IMR-90 (cell line): ENCODE data around the gene SHC2. TPM values are rescaled to one million over a fixed set of nuclear protein-coding genes. Genes with fewer than 3 reads are reported as not detected.

Experiments
- ATAC-seq: fragments of 200-7000 bp; cut with Tn5 transposase; 2 replicates; pipeline ENCODE4 v1.9.1; 2020; ENCODE audit warnings: low read depth, mild to moderate bottlenecking, moderate library complexity
- BruUV-seq: library from RNA; stranded (reverse); fragments of 400-500 nt; replicated peaks from 2 replicates; lab custom pipeline; 2021; lab: Mats Ljungman, UMichigan
- CTCF ChIA-PET: fragments of 300-600 bp; formaldehyde crosslinking; extraction: SDS; loops from one replicate; lab custom pipeline; 2021; ENCODE audit warnings: antibody characterized with exemption; lab: Yijun Ruan, JAX
- POLR2A ChIA-PET: fragments of 300-600 bp; sonication (Branson Sonifier 250); formaldehyde crosslinking; loops from one replicate; lab custom pipeline; 2022; ENCODE audit warnings: antibody characterized with exemption; ENCODE audit not compliant: unreplicated experiment; lab: Charles Lee
- DNase-seq: peaks from one replicate; pipeline ENCODE4 v3.0.0; 2013
- H2AFZ ChIP-seq: replicated peaks from 2 replicates; pipeline ENCODE3; 2013; ENCODE audit warnings: low read length, mild to moderate bottlenecking; ENCODE audit not compliant: poor library complexity
- H2AK5ac ChIP-seq: 2 replicates; pipeline ENCODE4 v1.6.1; 2013; ENCODE audit warnings: low read depth, low read length, inconsistent platforms
- H2AK9ac ChIP-seq: replicated peaks from 2 replicates; pipeline ENCODE3; 2013; ENCODE audit warnings: mild to moderate bottlenecking, low read depth, low read length, moderate library complexity; ENCODE audit not compliant: poor library complexity
- H2BK120ac ChIP-seq: 2 replicates; pipeline ENCODE4 v1.6.1; 2013; ENCODE audit warnings: low read depth, low read length, inconsistent platforms
- H2BK15ac ChIP-seq: 3 replicates; pipeline ENCODE4 v1.6.1; 2013; ENCODE audit warnings: low read depth, low read length, inconsistent platforms
- H2BK20ac ChIP-seq: 2 replicates; pipeline ENCODE4 v1.6.1; 2013; ENCODE audit warnings: low read depth, mild to moderate bottlenecking, inconsistent platforms, low read length, moderate library complexity
- H2BK5ac ChIP-seq: 2 replicates; pipeline ENCODE4 v1.6.1; 2013; ENCODE audit warnings: mild to moderate bottlenecking, low read depth, low read length, inconsistent platforms; ENCODE audit not compliant: poor library complexity, severe bottlenecking
- H3K14ac ChIP-seq: replicated peaks from 2 replicates; pipeline ENCODE4 v1.6.1; 2013; ENCODE audit warnings: low read depth, low read length, inconsistent platforms
- H3K18ac ChIP-seq: 2 replicates; pipeline ENCODE4 v1.6.1; 2013; ENCODE audit warnings: low read depth, low read length, control low read depth
- H3K23ac ChIP-seq: 2 replicates; pipeline ENCODE4 v1.6.1; 2013; ENCODE audit warnings: low read depth, low read length, inconsistent platforms
- H3K27ac ChIP-seq: 2 replicates; pipeline ENCODE4 v1.5.1; 2013; ENCODE audit warnings: mild to moderate bottlenecking, control low read depth, low read length; ENCODE audit not compliant: insufficient read depth
- H3K27me3 ChIP-seq: 2 replicates; pipeline ENCODE4 v1.6.1; 2013; ENCODE audit warnings: low read length; ENCODE audit not compliant: control insufficient read depth, insufficient read depth
- H3K36me3 ChIP-seq: 2 replicates; pipeline ENCODE4 v1.6.1; 2013; ENCODE audit warnings: low read length, mixed read lengths; ENCODE audit not compliant: control insufficient read depth, insufficient read depth
- H3K4ac ChIP-seq: 2 replicates; pipeline ENCODE4 v1.6.1; 2013; ENCODE audit warnings: low read depth, low read length, inconsistent platforms
- H3K4me1 ChIP-seq: 2 replicates; pipeline ENCODE4 v1.6.1; 2013; ENCODE audit warnings: low read length, mixed read lengths; ENCODE audit not compliant: control insufficient read depth, insufficient read depth
- H3K4me2 ChIP-seq: 2 replicates; pipeline ENCODE4 v1.6.1; 2013; ENCODE audit warnings: low read depth, mild to moderate bottlenecking, control low read depth, low read length, moderate library complexity
- H3K4me3 ChIP-seq: 2 replicates; pipeline ENCODE4 v1.5.1; 2013; ENCODE audit warnings: low read depth, mild to moderate bottlenecking, control low read depth, low read length, moderate library complexity; ENCODE audit not compliant: insufficient read depth
- H3K56ac ChIP-seq: 2 replicates; pipeline ENCODE4 v1.6.1; 2013; ENCODE audit warnings: low read length, inconsistent platforms; ENCODE audit not compliant: insufficient read depth; ENCODE audit errors: extremely low read depth
- H3K79me1 ChIP-seq, 2 experiments: 2 replicates each; pipeline ENCODE4 v1.6.1; 2013; ENCODE audit warnings: low read length in 2 of 2, inconsistent platforms in 1 of 2, low read depth in 1 of 2
- H3K9ac ChIP-seq: 2 replicates; pipeline ENCODE4 v1.6.1; 2013; ENCODE audit warnings: low read depth, low read length, control low read depth
- H3K9me1 ChIP-seq: 2 replicates; pipeline ENCODE4 v1.6.1; 2013; ENCODE audit warnings: low read length, inconsistent platforms; ENCODE audit not compliant: insufficient read depth
- H3K9me3 ChIP-seq: 2 replicates; pipeline ENCODE4 v1.6.1; 2013; ENCODE audit warnings: low read length; ENCODE audit not compliant: control insufficient read depth, insufficient read depth
- H4K20me1 ChIP-seq: 2 replicates; pipeline ENCODE4 v1.6.1; 2013; ENCODE audit warnings: low read length, inconsistent platforms; ENCODE audit not compliant: insufficient read depth
- H4K5ac ChIP-seq: 2 replicates; pipeline ENCODE4 v1.6.1; 2013; ENCODE audit warnings: mild to moderate bottlenecking, low read depth, low read length, control low read depth
- H4K8ac ChIP-seq, 2 experiments: 2 replicates each; pipeline ENCODE4 v1.6.1; 2013; ENCODE audit warnings: low read depth in 2 of 2, low read length in 2 of 2, control low read depth in 1 of 2, inconsistent platforms in 1 of 2
- H4K91ac ChIP-seq: 2 replicates; pipeline ENCODE4 v1.6.1; 2013; ENCODE audit warnings: low read depth, low read length, inconsistent platforms; ENCODE audit not compliant: insufficient read depth
- BHLHE40 ChIP-seq: fragments of 150-350 bp; IDR thresholded peaks from 2 replicates; pipeline ENCODE4 v1.6.1; 2016; ENCODE audit warnings: mild to moderate bottlenecking, low read depth, low read length
- MAZ ChIP-seq: IDR thresholded peaks from 2 replicates; pipeline ENCODE4 v1.6.1; 2012; ENCODE audit warnings: low read depth, mild to moderate bottlenecking, low read length, improper control_type of control experiment, moderate library complexity, borderline replicate concordance
- MXI1 ChIP-seq: IDR thresholded peaks from 2 replicates; pipeline ENCODE4 v1.6.1; 2012; ENCODE audit warnings: low read depth, mild to moderate bottlenecking, low read length, moderate library complexity, borderline replicate concordance
- NFE2L2 ChIP-seq: fragments of 150-350 bp; IDR thresholded peaks from 2 replicates; pipeline ENCODE4 v1.6.1; 2016; ENCODE audit warnings: low read depth, mild to moderate bottlenecking, low read length
- RAD21 ChIP-seq: IDR thresholded peaks from 2 replicates; pipeline ENCODE4 v1.6.1; 2012; ENCODE audit warnings: low read length, improper control_type of control experiment
- SMC3 ChIP-seq: fragments of 150-350 bp; IDR thresholded peaks from 2 replicates; pipeline ENCODE4 v1.6.1; 2016; ENCODE audit warnings: low read depth, mild to moderate bottlenecking, antibody characterized with exemption, low read length, moderate library complexity
- WGBS, 2 experiments: methylation state at CpG; one replicate each; pipeline versions ENCODE4 v1.1.5 to v1.1.7; 2013; ENCODE audit warnings: missing lambda C conversion rate in 2 of 2; ENCODE audit not compliant: insufficient read length in 1 of 2; ENCODE audit errors: extremely low coverage in 2 of 2; 5-methylcytosine and 5-hydroxymethylcytosine counted together
- dilution Hi-C: fragments of 300-500 bp; cut with HindIII; formaldehyde crosslinking; loops from one replicate; pipeline ENCODE4 v1.14.3; 2018; ENCODE audit warnings: low sequenced_read_pairs; ENCODE audit not compliant: unreplicated experiment
- in situ Hi-C: fragments of 300-500 bp; cut with MboI; formaldehyde crosslinking; loops from 3 replicates; pipeline ENCODE4 v1.14.3; 2019; ENCODE audit warnings: low sequenced_read_pairs, inconsistent platforms, mixed read lengths
- intact Hi-C: fragments of 100-400 bp; cut with micrococcal nuclease; formaldehyde crosslinking; loops from 2 replicates; pipeline ENCODE4 v1.10.0; 2022
- polyA plus RNA-seq, 3 experiments: library from polyadenylated mRNA; depleted of rRNA; stranded (reverse); fragments of >200 nt; gene quantifications; 2 replicates each; pipeline ENCODE4 v1.2.3, GENCODE V29; 2012; ENCODE audit warnings: low replicate concordance in 1 of 3
- total RNA-seq: library from RNA; depleted of rRNA; stranded (reverse); fragments of >200 nt; gene quantifications from 2 replicates; pipeline ENCODE4 v1.2.3, GENCODE V29; 2012
- TF ChIP-seq, protein P1 (sequence below): fragments of 150-350 bp; IDR thresholded peaks from 2 replicates; pipeline ENCODE4 v1.6.1; 2016; ENCODE audit warnings: low read depth, mild to moderate bottlenecking, low read length, moderate library complexity, borderline replicate concordance
- TF ChIP-seq, protein P2 (sequence below): conservative IDR thresholded peaks from 2 replicates; pipeline ENCODE4 v1.5.1; 2012; ENCODE audit warnings: mild to moderate bottlenecking, low read depth, low read length, improper control_type of control experiment

Gene SHC2
- total and polyA plus RNA-seq, 2 of the 4 experiments (the other 2 are of a cell fraction): 0.68 TPM; not detected in 1

DNA sequence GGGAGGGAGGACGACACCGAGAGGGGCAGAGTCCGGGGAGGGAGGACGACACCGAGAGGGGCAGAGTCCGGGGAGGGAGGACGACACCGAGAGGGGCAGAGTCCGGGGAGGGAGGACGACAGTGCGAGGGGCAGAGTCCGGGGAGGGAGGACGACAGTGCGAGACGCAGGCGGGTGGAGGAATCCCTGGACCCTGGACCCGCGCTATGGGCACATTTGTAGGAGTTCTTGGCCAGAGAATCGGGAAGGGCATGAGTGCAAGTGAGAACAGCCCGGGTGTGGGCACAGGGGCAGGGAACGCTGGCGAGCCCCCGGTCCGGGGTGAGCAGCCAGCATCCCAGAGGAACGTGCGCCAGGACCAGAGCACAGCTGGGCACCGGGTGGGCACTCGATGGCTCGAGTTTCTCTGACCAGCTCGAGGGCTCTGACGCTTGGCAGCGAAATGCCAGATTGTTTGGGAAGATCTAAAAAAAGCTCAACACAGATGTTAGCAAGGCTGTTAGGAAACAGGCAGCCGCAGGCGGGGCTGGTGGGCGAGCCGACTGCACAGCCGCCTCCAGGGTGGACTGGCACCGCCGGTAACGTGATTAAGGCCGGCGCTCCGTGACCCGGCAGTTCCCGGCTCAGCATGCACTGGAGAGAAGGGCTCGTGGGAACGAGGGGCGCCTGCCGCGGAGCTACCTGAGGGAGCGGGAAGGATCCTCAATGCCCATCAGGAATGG is 33.9 kb downstream of the SHC2 start:
- Histone ChIP-seq H3K56ac (no peak overlapping the region), H3K14ac (no peak overlapping the region), H3K4ac (no peak overlapping the region), H2BK20ac (no peak overlapping the region), H3K36me3 (no peaks in the 10 kb centered on the region), H3K9ac (no peak overlapping the region), H3K9me3 (peaks cover 5% of the 10 kb centered on the region; the same call in 1 of the 2 replicates), H2BK15ac (no peak overlapping the region), H4K20me1 (no peaks in the 10 kb centered on the region), H3K23ac (no peak overlapping the region), H4K5ac (no peak overlapping the region), H3K27me3 (no peaks in the 10 kb centered on the region), H3K79me1 (no peaks in the 10 kb centered on the region), H2AK5ac (no peak overlapping the region), H2BK5ac (no peak overlapping the region), H4K8ac (no peak overlapping the region), H3K4me2 (no peak overlapping the region), H2AK9ac (no peak overlapping the region), H2AFZ (no peak overlapping the region), H3K9me1 (no peaks in the 10 kb centered on the region), H2BK120ac (no peak overlapping the region), H3K27ac (no peak overlapping the region), H3K18ac (no peak overlapping the region), H3K4me3 (no peak overlapping the region), H3K4me1 (no peaks in the 10 kb centered on the region), H4K91ac (no peak overlapping the region)
- no TSS peak for BruUV-seq
- WGBS, 2 experiments: 78% methylated on average over 17 of the region's 51 CpGs; no CpG with 5 or more reads in 1 of the 2 experiments
- ChIA-PET POLR2A (no interaction called here), CTCF (no interaction called here)
- TF ChIP-seq MXI1 (no peak), NFE2L2 (no peak), BHLHE40 (no peak), SMC3 (no peak), RAD21 (no peak), MAZ (no peak)
- TF ChIP-seq, protein P1, sequence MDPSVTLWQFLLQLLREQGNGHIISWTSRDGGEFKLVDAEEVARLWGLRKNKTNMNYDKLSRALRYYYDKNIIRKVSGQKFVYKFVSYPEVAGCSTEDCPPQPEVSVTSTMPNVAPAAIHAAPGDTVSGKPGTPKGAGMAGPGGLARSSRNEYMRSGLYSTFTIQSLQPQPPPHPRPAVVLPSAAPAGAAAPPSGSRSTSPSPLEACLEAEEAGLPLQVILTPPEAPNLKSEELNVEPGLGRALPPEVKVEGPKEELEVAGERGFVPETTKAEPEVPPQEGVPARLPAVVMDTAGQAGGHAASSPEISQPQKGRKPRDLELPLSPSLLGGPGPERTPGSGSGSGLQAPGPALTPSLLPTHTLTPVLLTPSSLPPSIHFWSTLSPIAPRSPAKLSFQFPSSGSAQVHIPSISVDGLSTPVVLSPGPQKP: no peak
- TF ChIP-seq, protein P2, sequence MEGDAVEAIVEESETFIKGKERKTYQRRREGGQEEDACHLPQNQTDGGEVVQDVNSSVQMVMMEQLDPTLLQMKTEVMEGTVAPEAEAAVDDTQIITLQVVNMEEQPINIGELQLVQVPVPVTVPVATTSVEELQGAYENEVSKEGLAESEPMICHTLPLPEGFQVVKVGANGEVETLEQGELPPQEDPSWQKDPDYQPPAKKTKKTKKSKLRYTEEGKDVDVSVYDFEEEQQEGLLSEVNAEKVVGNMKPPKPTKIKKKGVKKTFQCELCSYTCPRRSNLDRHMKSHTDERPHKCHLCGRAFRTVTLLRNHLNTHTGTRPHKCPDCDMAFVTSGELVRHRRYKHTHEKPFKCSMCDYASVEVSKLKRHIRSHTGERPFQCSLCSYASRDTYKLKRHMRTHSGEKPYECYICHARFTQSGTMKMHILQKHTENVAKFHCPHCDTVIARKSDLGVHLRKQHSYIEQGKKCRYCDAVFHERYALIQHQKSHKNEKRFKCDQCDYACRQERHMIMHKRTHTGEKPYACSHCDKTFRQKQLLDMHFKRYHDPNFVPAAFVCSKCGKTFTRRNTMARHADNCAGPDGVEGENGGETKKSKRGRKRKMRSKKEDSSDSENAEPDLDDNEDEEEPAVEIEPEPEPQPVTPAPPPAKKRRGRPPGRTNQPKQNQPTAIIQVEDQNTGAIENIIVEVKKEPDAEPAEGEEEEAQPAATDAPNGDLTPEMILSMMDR: no peak
- dilution Hi-C loops (no loop called here), in situ Hi-C loops (no loop called here), intact Hi-C loops (no loop called here)
- ATAC-seq (no peak), DNase-seq (no peak)
